Ishikawa (cell line): ENCODE data around the gene FMNL1.

ENCODE experiments used
- EGR1 ChIP-seq: IDR thresholded peaks from 2 replicates; pipeline ENCODE4 v1.6.1; 2012
- FOXM1 ChIP-seq: IDR thresholded peaks from 2 replicates; pipeline ENCODE4 v1.6.1; 2012; ENCODE audit warnings: low read depth, borderline replicate concordance
- RAD21 ChIP-seq: IDR thresholded peaks from 2 replicates; pipeline ENCODE4 v1.6.1; 2012; ENCODE audit warnings: low read depth
- TAF1 ChIP-seq: IDR thresholded peaks from 2 replicates; pipeline ENCODE4 v1.6.1; 2012; ENCODE audit warnings: low read depth, mild to moderate bottlenecking
- TEAD4 ChIP-seq: IDR thresholded peaks from 2 replicates; pipeline ENCODE4 v1.6.1; 2012
- TF ChIP-seq, protein P1 (sequence below): IDR thresholded peaks from 2 replicates; pipeline ENCODE4 v1.6.1; 2012

DNA sequence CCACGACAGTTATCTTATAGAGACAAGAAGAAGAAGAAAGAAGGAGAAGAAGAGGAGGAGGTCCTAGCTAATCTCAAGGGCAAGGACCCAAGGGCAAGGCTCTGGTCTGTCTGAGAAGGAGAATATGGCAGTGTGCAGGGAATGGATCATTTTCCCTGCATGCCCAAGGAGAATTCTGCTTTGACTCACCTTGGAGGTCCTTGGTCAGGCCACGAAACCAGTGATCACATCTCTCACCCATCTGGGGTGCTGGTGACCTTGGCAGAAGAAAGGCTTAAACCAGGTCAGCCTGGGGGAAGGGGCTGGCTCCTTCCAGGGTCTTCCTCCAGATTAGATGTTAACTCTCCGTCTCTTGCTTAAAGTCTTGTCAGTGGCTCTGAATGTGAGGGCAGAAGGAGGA is 1.6 kb upstream of the FMNL1 start:
- no peak for TF ChIP-seq FOXM1
- no peak for TF ChIP-seq EGR1
- TF ChIP-seq, protein P1, sequence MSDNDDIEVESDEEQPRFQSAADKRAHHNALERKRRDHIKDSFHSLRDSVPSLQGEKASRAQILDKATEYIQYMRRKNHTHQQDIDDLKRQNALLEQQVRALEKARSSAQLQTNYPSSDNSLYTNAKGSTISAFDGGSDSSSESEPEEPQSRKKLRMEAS, result no peak
- no peak for TF ChIP-seq TAF1
- no peak for TF ChIP-seq RAD21
- no peak for TF ChIP-seq TEAD4
